ENCODE measurements around the gene SIPA1L3. TPM values are rescaled to one million over a fixed set of nuclear protein-coding genes. Genes with fewer than 3 reads are reported as not detected.
"Not testable (repeated sequence)": the region's sequence is repeated elsewhere in the genome, so short reads cannot be mapped to it uniquely, and the experiment has no call there.

The SIPA1L3 gene
- total RNA-seq, 1 donor from 2014 or later, result 9.3 TPM

DNA sequence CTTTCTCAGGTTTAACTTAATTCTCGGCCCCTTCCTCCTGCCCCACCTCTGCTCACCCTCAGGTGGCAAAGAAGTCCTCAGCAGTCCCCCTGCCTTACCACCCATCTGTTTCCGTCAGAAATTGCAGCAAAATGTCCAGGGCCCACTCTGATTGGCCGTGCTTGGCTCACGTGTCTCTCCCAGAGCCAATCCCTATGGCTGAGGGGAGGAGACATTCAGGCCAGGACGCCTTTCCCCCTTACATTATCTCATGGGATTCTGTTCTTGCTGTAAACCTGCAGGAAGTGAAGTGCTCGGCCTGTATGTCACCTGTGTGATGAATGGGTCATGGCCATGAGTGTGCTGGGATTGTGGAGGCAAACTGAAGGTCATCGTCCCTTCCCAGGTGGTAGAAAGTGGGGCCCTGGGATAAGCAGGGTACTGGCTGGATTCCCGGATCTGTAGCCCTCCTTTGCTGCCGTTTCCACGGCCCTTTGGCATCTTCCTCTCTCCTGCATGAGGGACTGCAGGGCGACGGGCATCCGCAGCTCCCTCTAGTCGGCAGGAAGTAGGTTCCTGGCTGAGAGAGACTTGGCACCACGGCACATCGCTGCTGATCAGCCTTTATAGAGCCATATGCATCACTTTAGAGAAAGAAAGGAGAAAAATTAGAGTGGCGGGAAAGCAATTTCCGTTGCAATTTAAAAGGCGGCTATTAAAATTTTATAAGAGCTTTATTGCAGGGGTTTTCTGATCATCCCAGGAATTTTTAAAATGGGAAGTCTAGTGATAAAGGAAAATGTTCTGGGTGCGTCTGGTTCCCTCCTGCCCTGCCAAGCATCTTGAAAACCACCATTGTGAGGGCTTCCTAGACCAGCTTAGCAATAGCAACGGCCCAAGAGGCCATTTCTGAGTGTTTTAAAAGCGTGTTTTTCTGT is 118.2 kb downstream of the SIPA1L3 start:
- intact Hi-C loops (cut with DNase I), result no loop called here
- no peak for ATAC-seq
- no peak for DNase-seq (ENCODE audit: missing footprints)

DNA sequence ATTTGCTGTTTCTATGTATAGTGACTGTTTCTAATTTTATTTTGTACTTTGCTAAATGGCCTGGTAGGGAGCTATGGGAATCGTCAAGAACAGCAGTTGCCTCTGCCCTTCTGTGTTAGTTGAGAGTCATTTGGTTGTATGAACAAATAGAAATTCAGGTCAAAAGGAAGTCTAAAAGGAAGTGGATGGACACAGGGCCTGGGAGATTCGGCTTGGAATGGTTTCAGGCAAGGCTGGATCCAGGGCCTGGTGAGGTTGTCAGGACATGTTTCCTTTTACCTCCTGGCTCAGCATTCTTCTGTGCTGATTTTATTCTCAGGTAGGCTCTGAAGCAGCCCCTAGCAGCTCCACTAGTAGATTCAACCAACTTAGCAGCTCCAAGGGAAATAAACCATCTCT is 118.9 kb downstream of the SIPA1L3 start:
- DNase-seq (ENCODE audit: missing footprints) (no peak), ATAC-seq (no peak)
- intact Hi-C loops (cut with DNase I), result no loop called here

DNA sequence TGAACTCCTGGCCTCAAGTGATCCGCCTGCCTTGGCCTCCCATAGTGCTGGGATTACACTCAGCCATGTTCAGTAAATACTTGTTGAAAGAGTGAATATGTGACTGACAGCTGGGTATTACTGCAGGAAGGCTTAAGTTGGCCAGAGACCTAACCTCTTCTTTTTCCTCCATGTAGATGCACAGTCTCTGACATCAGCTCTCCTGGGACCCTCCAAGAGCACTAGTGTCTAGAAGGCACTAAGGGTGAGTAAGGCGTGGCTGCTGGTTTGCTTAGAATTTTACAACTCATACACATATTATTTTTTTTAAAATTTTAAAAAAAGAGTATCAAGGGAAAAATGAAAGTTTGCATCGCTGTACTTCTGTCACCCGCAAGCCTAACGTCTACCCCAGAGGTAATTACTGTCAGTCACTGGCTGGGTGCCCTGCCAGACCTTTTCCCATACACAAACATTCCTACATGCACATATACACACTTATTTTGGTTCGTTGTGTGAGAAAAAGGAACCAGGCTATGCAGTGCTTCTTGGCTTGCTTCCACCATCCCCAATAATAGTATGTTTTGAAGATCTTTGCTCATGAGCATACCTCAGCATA is 122.0 kb downstream of the SIPA1L3 start:
- intact Hi-C loops (cut with DNase I), result no loop called here
- ATAC-seq (no peak), DNase-seq (ENCODE audit: missing footprints) (no peak)

DNA sequence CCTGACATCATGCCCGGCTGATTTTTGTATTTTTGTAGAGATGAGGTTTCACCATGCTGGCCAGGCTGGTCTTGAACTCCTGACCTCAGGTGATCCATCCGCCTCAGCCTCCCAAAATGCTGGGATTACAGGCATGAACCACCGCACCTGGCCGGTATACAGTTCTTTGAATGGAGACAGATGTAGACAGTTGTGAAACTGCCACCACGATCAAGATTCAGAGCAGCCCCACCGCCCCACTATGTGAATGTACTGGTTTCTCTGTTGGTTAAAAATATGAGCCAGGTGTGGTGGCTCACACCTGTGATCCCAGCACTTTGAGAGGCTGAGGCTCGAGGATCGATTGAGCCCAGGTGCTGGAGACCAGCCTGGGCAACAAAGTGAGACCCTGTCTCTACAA is 123.0 kb downstream of the SIPA1L3 start:
- DNase-seq (ENCODE audit: missing footprints); ATAC-seq; intact Hi-C loops (cut with DNase I): not testable (repeated sequence)

DNA sequence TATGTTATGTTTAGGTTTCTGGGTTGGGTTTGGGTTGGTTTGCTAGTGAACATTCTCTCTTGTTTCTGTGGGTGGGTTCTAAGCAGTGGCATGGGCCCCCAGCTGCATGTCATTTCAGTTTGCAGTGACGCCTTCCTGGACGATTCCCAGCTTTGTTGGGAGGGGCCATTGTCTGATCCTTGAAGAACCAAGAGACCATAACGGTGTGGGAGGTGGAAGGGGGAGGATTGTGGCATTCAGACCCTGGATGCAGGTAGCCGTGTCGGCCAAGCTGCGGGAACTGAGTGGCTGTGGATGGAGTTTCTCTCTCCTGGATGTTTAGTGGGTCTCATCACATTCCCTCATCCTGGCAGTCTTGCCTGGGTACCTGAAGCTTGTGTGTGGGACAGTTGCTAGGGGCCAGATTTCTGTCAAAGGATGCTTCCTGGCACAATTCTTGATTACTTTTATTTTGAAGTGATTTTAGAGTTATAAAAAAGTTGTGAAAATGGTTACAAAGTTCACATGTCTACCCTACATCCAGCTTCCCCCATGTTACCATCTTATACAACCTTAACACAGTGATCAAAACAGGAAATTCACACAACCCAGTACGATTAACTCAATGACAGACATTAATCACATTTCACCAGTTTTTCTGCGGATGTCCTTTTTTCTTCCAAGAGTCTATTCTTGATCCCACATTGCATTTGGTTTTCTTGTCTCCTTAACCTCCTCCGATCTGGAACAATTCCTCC is 123.8 kb downstream of the SIPA1L3 start:
- DNase-seq (ENCODE audit: missing footprints) (no peak), ATAC-seq (no peak)

DNA sequence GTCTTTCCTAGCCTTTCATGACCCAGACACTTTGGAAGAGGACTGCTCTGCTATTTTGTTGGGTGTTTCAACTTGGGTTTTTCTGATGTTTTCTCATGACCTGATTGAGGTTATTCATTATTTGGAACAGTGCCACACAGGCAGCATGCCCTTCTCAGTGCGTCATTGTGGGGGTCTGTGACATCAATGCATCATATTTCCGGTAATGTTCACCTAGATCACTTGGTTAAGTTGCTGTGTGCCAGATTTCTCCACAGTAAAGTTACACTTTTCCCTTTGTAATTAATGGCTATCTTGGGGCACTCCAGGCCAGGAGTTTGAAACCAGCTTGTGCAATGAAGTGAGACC is 124.4 kb downstream of the SIPA1L3 start:
- intact Hi-C loops (cut with DNase I), result no loop called here
- ATAC-seq (no peak), DNase-seq (ENCODE audit: missing footprints) (no peak)

More for the DNA sequence above, 123.8 kb downstream of the SIPA1L3 start:
- intact Hi-C loops (cut with DNase I), result no loop called here

DNA sequence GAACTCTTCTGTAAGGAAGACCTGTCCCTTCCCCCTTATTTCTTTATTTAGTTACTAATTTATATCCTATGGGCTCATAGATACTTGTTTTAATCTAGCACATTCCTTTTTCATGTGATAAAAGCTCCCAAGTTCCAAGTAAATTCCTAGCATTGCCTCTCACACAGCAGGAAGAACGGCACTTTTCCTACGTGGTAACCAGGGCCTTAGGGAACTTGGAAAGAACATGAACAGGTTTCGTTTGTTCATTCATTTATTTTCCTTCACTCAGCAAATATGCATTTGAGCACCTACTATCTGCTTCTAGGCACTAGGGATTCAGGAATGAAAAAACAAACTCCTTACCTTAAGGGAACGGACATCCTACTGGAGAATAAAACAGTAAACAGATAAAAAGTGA is 125.1 kb downstream of the SIPA1L3 start:
- intact Hi-C loops (cut with DNase I), result no loop called here
- DNase-seq (ENCODE audit: missing footprints), result no peak
- ATAC-seq, result no peak

DNA sequence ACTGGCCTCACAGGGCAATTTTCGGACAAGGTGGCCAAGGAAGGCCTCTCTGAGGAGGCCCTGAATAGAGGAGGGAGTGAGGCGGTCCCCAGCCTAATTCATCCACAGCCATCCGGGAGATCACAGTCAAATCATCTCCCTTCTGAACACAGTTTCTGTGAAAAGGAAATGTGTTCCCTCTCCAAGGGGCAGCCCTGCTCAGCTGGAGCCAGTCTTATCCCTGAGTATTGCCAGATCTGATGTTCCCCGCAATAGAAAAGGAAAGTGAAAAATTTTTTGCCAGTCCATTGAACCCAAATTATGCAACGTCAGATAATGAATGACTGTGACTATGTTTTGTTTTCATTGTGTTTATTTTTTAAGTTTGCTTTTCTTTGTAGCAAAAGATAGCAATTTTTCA is 125.9 kb downstream of the SIPA1L3 start:
- intact Hi-C loops (cut with DNase I), result no loop called here
- DNase-seq (ENCODE audit: missing footprints) (no peak), ATAC-seq (no peak)

DNA sequence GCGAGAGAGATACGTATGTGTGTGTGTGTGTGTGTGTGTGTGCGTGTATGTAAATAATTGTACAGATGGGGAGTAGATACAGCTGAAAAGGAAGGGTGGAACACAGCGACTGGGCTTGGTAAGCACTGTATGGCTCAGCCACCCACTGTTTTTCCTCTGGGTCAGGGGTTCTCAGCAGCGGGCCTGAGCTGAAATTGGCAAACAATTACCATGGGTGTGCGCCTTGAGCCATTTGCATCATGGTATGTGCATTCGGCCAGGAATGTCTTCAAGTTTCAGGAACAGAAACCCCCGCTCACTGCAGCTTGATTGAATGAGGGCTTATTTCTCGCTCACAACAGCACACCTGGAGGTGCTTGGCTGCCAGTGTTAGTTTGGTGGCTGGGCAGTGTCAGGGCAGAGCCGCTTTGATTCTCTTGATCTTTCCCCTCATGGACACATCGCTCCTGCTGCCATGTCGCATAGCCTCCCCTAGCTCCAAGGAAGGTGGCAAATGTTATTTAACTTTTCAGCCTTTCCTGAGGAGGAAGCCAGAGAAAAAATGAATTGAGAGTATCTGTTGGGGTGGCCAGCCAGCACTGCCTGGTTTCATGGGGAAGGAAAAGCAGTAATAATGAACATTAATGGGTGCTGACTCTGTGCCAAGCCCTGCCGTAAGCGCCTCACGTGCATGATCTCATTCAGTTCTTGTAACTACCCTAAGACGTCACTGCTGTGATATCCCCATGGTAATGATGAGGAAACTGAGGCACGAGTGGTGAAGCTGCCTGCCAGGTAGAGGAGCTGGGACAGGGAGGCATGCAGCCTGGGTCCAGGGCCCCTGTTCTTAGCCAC is 126.9 kb downstream of the SIPA1L3 start:
- DNase-seq (ENCODE audit: missing footprints) (no peak), ATAC-seq (no peak)
- intact Hi-C loops (cut with DNase I), result no loop called here

DNA sequence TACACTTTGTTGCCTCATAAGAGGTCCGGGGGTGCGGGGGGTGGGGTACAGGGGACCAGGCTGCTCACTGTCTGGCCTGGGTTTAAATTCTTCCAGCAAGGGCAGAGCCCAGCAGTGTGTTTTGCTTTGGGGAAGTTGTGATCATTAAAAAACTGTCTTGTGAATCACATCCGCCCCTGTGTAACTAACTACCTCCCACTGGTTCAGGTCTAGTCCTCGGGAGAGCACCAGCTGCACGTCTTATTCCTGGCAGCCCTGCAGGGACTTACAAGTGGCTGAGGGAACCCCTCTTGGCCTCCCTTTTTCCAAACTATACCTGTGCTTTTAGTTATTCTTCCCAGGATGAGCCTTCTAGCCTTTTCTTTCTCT is 127.5 kb downstream of the SIPA1L3 start:
- ATAC-seq (no peak), DNase-seq (ENCODE audit: missing footprints) (no peak)
- intact Hi-C loops (cut with DNase I), result no loop called here

DNA sequence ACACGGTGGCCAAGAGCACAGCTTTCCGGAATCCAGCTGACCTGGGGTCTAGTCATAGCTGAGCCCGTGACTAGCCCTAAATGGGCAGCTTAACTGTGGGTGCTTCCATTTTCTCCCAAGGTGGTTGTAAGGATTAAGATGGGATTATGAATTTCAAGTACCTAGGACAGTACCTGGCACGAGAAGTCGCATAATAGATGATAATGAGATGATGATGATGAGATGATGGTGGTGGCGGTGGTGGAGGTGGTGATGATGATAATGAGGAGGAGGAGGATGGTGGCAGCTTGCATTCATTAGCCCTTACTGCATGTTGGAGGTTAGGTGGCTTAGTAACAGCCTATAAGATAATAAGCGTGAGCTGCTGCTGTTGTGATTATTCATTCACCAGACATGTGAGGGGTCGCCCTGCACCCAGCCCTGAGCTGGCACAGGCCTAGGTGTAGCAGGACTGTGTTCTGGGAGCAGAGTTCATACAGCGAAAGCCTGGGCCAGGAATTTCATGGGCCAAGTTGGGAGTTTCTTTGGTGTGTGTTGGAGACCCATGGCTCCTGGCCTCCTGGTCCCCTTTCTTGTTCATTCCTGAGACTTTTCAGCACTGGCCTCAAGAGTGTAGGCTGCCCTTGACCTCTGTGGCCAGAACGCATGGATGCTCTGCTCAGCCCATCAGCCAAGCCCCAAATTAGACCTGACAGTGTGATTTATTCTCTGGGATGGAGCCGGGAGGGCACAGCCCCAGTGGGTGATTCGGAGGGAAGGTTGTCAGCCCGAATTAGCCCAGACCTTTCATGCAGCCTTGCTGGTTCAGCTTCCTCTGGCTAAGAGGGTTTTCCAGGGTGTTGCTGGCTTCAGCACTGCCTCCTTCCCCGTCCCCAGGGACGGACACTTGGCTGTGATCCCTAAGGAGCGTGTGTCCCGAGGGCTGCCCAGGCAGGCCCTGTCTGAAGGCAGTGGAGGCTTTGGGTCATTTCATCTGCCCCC is 128.8 kb downstream of the SIPA1L3 start:
- DNase-seq (ENCODE audit: missing footprints) (no peak), ATAC-seq (peak; percentile 9)
- intact Hi-C loops (cut with DNase I), result no loop called here

DNA sequence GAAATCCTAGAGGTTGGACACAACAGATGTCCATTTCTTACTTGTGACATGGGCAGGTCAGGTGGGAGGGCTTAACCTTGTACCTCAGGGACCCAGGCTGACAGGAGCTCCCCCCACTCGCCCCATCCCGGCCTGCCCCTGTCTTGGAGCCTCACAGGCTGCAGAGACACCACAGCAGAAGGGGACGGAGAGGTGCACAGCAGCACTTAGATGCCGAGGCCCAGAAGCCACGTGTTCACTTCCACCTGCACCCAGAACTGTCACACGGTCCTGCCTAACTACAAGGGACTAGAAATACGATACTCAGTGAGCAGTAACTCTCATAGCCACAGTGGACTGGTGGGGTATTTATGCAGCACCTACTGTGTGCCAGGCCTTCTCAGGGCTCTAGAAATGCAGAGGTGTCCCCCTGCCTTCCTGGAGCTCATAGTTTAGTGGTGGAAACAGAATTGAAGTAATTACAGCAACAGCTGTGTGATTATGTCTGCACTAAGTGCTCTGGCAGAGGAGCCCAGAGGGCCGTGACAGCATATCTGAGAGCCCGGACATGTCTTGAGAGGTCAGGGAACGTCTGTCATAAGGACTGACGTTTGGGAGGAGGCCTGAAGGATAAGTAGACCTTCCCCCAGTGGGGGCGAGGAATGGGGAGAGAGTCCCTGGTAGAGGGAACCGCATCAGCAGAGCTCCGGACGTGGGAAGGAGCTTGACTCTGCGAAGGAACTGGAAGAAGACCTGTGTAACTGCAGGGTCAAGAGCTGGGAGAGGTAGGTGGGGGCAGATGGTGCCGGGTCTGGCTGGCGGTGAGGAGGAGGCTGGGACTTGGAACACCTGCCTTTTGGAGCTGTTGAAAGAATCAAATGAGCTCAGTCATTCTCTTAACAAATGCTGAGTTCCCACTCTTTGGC is 130.0 kb downstream of the SIPA1L3 start:
- intact Hi-C loops (cut with DNase I), result no loop called here
- ATAC-seq (no peak), DNase-seq (ENCODE audit: missing footprints) (no peak)

DNA sequence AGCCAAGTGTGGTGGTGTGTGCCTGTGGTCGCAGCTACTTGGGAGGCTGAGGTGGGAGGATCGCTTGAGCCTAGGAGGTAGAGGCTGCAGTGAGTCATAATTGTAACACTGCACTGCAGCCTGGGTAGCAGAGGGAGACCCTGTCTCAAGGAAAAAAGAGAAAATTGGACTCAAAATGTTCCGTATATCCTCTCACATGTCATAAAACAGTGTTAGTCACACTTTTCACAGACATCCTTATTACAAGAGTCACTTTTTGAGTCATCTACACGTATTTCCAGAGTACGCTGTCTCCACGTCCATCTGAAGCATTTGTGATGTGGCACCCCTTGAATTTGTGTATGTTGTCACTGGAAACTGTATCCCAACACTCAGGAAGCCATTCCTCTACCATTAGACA is 133.0 kb downstream of the SIPA1L3 start:
- no peak for ATAC-seq
- no peak for DNase-seq (ENCODE audit: missing footprints)
- intact Hi-C loops (cut with DNase I), result no loop called here

DNA sequence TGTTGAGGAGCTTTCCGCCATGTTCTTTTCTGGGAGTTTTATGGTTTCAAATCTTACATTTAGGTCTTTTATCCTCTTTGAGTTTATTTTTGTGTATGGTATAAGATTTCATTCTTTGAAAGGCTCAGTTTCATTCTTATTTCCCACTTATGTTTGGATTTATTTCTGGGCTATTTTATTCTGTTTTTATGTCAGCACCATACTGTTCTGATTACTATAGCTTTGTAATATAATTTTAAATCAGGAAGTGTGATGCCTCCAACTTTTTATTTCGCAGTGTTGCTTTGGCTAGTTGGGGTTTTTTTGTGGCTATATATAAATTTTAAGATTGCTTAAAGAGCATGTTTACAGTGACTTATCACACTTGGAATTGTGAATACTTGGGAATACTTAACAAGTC is 135.1 kb downstream of the SIPA1L3 start:
- DNase-seq (ENCODE audit: missing footprints) (no peak), ATAC-seq (no peak)
- intact Hi-C loops (cut with DNase I), result no loop called here

DNA sequence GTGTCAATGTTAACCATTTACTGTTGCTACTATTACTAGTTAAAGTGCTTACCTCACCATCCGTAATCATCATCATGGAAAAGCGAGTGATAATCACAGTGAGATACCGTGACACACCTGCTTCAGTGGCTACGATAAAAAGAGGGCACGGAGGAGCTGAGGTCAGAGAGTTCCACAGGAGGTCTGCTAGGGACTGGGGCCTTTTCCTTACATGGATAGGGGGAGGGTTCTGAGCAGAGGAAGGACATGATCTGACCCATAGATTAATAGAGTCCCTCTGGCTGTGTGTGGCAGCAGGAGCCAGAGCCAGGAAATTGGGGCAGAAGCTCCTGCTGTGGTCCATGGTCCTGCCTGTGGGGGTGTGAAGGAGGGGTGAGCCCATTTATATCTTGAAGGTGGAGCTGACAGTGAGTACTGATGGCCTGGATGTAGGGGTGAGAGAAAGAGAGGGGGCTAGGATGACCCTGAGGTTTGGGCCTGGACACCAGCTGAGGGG is 136.7 kb downstream of the SIPA1L3 start:
- intact Hi-C loops (cut with DNase I), result no loop called here

DNA sequence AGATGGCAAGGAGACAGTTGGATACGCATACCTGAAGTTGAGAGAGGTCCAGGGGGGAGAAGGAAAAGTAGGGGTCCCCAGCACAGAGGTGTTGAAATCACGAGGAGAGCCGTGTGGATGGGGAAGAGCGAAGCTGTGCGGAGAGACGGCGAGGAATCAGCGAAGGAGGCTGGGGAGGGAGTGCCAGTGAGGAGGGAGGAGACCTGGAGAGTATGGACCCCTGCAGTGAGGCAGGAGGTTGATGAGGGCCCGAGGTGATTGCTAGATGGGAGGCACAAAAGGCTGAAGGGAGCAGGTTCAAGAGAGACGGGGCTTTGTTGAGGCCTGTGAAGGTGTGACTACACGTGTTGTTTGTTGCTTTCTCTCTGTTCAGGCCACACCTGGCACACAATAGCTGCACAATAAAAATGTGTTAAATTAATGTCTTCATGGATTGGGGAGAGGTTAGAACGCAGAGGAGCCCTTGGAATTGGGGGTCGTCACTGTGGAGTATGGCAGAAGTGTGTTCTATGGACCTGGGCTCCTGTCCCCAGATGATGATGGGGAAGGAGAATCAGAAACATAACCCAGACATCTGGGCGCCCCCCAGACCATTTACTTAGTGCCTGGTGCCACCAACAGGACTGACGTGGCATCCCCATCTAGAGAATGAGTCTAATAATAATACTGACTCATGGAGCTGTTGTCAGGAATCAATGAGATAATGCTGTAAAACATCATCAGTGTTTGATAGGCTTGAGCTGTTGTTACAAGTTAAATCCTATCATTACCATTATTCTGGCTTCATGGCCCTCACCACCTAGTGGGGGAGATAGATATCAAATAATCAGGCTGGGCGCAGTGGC is 137.5 kb downstream of the SIPA1L3 start:
- ATAC-seq, result no peak

More for the DNA sequence above, 136.7 kb downstream of the SIPA1L3 start:
- DNase-seq (ENCODE audit: missing footprints) (no peak), ATAC-seq (no peak)

More for the DNA sequence above, 137.5 kb downstream of the SIPA1L3 start:
- intact Hi-C loops (cut with DNase I), result no loop called here
- no peak for DNase-seq (ENCODE audit: missing footprints)
